MCF 10A (cell line): ENCODE measurements around the gene ADAMTS8. TPM values are rescaled to one million over a fixed set of nuclear protein-coding genes. Genes with fewer than 3 reads are reported as not detected.

Source experiments
- BruUV-seq: library from RNA; stranded (reverse); fragments of 400-500 nt; replicated peaks from 2 replicates; lab custom pipeline; 2021; lab: Mats Ljungman, UMichigan
- CTCF ChIA-PET: fragments of 300-600 bp; sonication (Branson Sonifier 250); formaldehyde crosslinking; extraction: SDS; loops from one replicate; lab custom pipeline; 2021; ENCODE audit warnings: antibody characterized with exemption, inconsistent platforms; lab: Yijun Ruan, JAX
- POLR2A ChIA-PET: fragments of 300-600, 350-650 bp; sonication (Branson Sonifier 250); formaldehyde crosslinking; extraction: SDS; loops from one replicate; lab custom pipeline; 2020; ENCODE audit warnings: antibody characterized with exemption, inconsistent platforms; lab: Yijun Ruan, JAX
- DNase-seq: peaks from one replicate; pipeline ENCODE4 v3.0.0-alpha.2; 2018; ENCODE audit not compliant: unreplicated experiment
- H3K27ac Mint-ChIP-seq: one replicate; pipeline ENCODE4 v1.8.0; 2022; ENCODE audit warnings: mild to moderate bottlenecking, low read depth, mixed read lengths; ENCODE audit not compliant: unreplicated experiment
- H3K27me3 Mint-ChIP-seq: one replicate; pipeline ENCODE4 v1.8.0; 2022; ENCODE audit warnings: mixed read lengths; ENCODE audit not compliant: insufficient read depth, unreplicated experiment
- H3K36me3 Mint-ChIP-seq: one replicate; pipeline ENCODE4 v1.8.0; 2022; ENCODE audit warnings: mild to moderate bottlenecking, moderate library complexity, mixed read lengths; ENCODE audit not compliant: insufficient read depth, unreplicated experiment
- H3K4me1 Mint-ChIP-seq: one replicate; pipeline ENCODE4 v1.8.0; 2022; ENCODE audit warnings: mixed read lengths; ENCODE audit not compliant: insufficient read depth, unreplicated experiment
- H3K4me3 Mint-ChIP-seq: one replicate; pipeline ENCODE4 v1.8.0; 2022; ENCODE audit warnings: mild to moderate bottlenecking, moderate library complexity, mixed read lengths; ENCODE audit not compliant: unreplicated experiment
- H3K9me3 Mint-ChIP-seq: one replicate; pipeline ENCODE4 v1.8.0; 2022; ENCODE audit warnings: mixed read lengths; ENCODE audit not compliant: unreplicated experiment
- CTCF ChIP-seq: fragments of 200-600 bp; IDR thresholded peaks from one replicate; pipeline ENCODE4 v1.8.0; 2022; ENCODE audit warnings: antibody characterized with exemption, mild to moderate bottlenecking; ENCODE audit not compliant: unreplicated experiment
- intact Hi-C: fragments of 100-400 bp; cut with micrococcal nuclease; formaldehyde crosslinking; loops from 2 replicates; pipeline ENCODE4 v1.14.1; 2022
- total RNA-seq: library from RNA; stranded (reverse); gene quantifications from 2 replicates; pipeline ENCODE4 v1.2.3, GENCODE V29; 2022

Gene ADAMTS8
- total RNA-seq, 1 experiment from 2014 or later = not detected

- Mint-ChIP-seq H3K27me3 (no peaks in the 10 kb centered on the region), H3K27ac (no peak overlapping the region), H3K4me1 (no peaks in the 10 kb centered on the region), H3K36me3 (no peaks in the 10 kb centered on the region), H3K9me3 (peaks cover 24% of the 10 kb centered on the region), H3K4me3 (no peak overlapping the region)
- no peak for DNase-seq
- intact Hi-C loops = no loop called here
- no TSS peak for BruUV-seq
- no peak for TF ChIP-seq CTCF
- ChIA-PET POLR2A (no interaction called here), CTCF (no interaction called here)
Measured at GRCh38 chr11:130358398-130358797, 70.0 kb downstream of the ADAMTS8 start.

Other genes starting within 250 kb of the ADAMTS8 start
- 28.5 and 29.5 TPM in 2 replicates for gene ZBTB44, start 113.7 kb downstream of the ADAMTS8 start, total RNA-seq
- 0.54 and 0.70 TPM in 2 replicates for gene ADAMTS15, start 20.0 kb upstream of the ADAMTS8 start, total RNA-seq